Astrocyte (in vitro differentiated cells and primary cell): ENCODE measurements around the gene TRAPPC2. TPM values are rescaled to one million over a fixed set of nuclear protein-coding genes. Genes with fewer than 3 reads are reported as not detected.

ENCODE experiments used
- DNase-seq: peaks from one replicate; pipeline ENCODE4 v3.0.0-alpha.2; 2010; ENCODE audit warnings: low read depth
- FAIRE-seq: peaks from 2 replicates; lab custom pipeline; 2011; peaks lifted over from hg19 to GRCh38; lab: Jason Lieb, UNC
- H2AFZ ChIP-seq: 2 replicates; pipeline ENCODE4 v1.6.0; 2012; ENCODE audit warnings: low read depth, low read length, inconsistent platforms
- H3K27ac ChIP-seq: 2 replicates; pipeline ENCODE4 v1.5.1; 2011; ENCODE audit warnings: low read depth, low read length, inconsistent platforms
- H3K27me3 ChIP-seq: 2 replicates; pipeline ENCODE4 v1.6.0; 2011; ENCODE audit warnings: low read length, inconsistent platforms; ENCODE audit not compliant: insufficient read depth
- H3K36me3 ChIP-seq: 2 replicates; pipeline ENCODE4 v1.5.1; 2011; ENCODE audit warnings: low read length, inconsistent platforms; ENCODE audit not compliant: insufficient read depth
- H3K4me1 ChIP-seq: 2 replicates; pipeline ENCODE4 v1.5.1; 2011; ENCODE audit warnings: low read length, inconsistent platforms; ENCODE audit not compliant: insufficient read depth
- H3K4me2 ChIP-seq: 2 replicates; pipeline ENCODE4 v1.6.0; 2012; ENCODE audit warnings: low read length, inconsistent platforms
- H3K4me3 ChIP-seq: 2 replicates; pipeline ENCODE4 v1.5.1; 2011; ENCODE audit warnings: low read depth, mild to moderate bottlenecking, low read length, inconsistent platforms; ENCODE audit not compliant: insufficient read depth
- H3K79me2 ChIP-seq: 2 replicates; pipeline ENCODE4 v1.6.0; 2012; ENCODE audit warnings: mild to moderate bottlenecking, low read length, inconsistent platforms; ENCODE audit not compliant: insufficient read depth
- H3K9ac ChIP-seq: 2 replicates; pipeline ENCODE4 v1.6.0; 2012; ENCODE audit warnings: mild to moderate bottlenecking, low read length, inconsistent platforms
- H3K9me3 ChIP-seq: 2 replicates; pipeline ENCODE4 v1.5.1; 2012; ENCODE audit warnings: low read depth, mild to moderate bottlenecking, low read length, inconsistent platforms; ENCODE audit not compliant: insufficient read depth
- H4K20me1 ChIP-seq: 2 replicates; pipeline ENCODE4 v1.6.0; 2012; ENCODE audit warnings: low read length, inconsistent platforms; ENCODE audit not compliant: insufficient read depth
- H3K27ac Mint-ChIP-seq: one replicate; pipeline ENCODE4 v1.8.0; 2021; ENCODE audit warnings: mild to moderate bottlenecking, mixed read lengths; ENCODE audit not compliant: unreplicated experiment
- H3K27me3 Mint-ChIP-seq: one replicate; pipeline ENCODE4 v1.8.0; 2021; ENCODE audit warnings: low read depth, mixed read lengths; ENCODE audit not compliant: unreplicated experiment
- H3K36me3 Mint-ChIP-seq: one replicate; pipeline ENCODE4 v1.8.0; 2021; ENCODE audit warnings: low read depth, mixed read lengths; ENCODE audit not compliant: unreplicated experiment
- H3K4me1 Mint-ChIP-seq: one replicate; pipeline ENCODE4 v1.8.0; 2021; ENCODE audit warnings: low read depth, mixed read lengths; ENCODE audit not compliant: unreplicated experiment
- H3K4me3 Mint-ChIP-seq: one replicate; pipeline ENCODE4 v1.8.0; 2021; ENCODE audit warnings: mild to moderate bottlenecking, moderate library complexity, mixed read lengths; ENCODE audit not compliant: unreplicated experiment
- H3K9me3 Mint-ChIP-seq: one replicate; pipeline ENCODE4 v1.8.0; 2021; ENCODE audit warnings: mild to moderate bottlenecking, mixed read lengths; ENCODE audit not compliant: unreplicated experiment
- CTCF ChIP-seq: IDR thresholded peaks from 2 replicates; pipeline ENCODE4 v1.5.1; 2011; ENCODE audit warnings: low read depth, mild to moderate bottlenecking, inconsistent platforms, low read length, moderate library complexity; ENCODE audit not compliant: insufficient read depth
- EZH2 ChIP-seq: IDR thresholded peaks from 2 replicates; pipeline ENCODE4 v1.6.1; 2012; ENCODE audit warnings: mild to moderate bottlenecking, low read length, inconsistent platforms; ENCODE audit not compliant: insufficient read depth
- total RNA-seq: library from RNA; stranded (reverse); gene quantifications from 2 replicates; pipeline ENCODE4 v1.2.1, GENCODE V29; 2021

Gene TRAPPC2
- total RNA-seq, 1 donor from 2014 or later: 17.0 TPM

- peak; percentile 99 for FAIRE-seq
- Mint-ChIP-seq H3K4me1 (peaks cover 5% of the 10 kb centered on the region), H3K9me3 (no peaks in the 10 kb centered on the region), H3K27me3 (no peaks in the 10 kb centered on the region), H3K36me3 (no peaks in the 10 kb centered on the region), H3K27ac (no peak overlapping the region), H3K4me3 (no peak overlapping the region)
- Histone ChIP-seq H3K79me2 (no peaks in the 10 kb centered on the region), H3K9me3 (no peaks in the 10 kb centered on the region), H3K4me2 (no peak overlapping the region), H3K27ac (no peak overlapping the region), H4K20me1 (no peaks in the 10 kb centered on the region), H3K4me1 (no peaks in the 10 kb centered on the region), H3K27me3 (no peaks in the 10 kb centered on the region), H3K36me3 (peaks cover 6% of the 10 kb centered on the region), H3K9ac (no peak overlapping the region), H2AFZ (no peak overlapping the region), H3K4me3 (no peak overlapping the region)
- TF ChIP-seq CTCF (peak; percentile 47), EZH2 (no peak)
- DNase-seq: peak; percentile 42
Measured at GRCh38 chrX:13747836-13748235, 13.4 kb upstream of the TRAPPC2 start.

- no peaks in the 10 kb centered on the region for H3K9me3 ChIP-seq
- no peak overlapping the region for H3K27ac ChIP-seq
- H3K79me2 ChIP-seq: no peaks in the 10 kb centered on the region
- no peak overlapping the region for H2AFZ ChIP-seq
- H3K4me3 ChIP-seq: no peak overlapping the region
- FAIRE-seq: peak; percentile 93
- no peak overlapping the region for H3K4me2 ChIP-seq
- TF ChIP-seq EZH2 (no peak), CTCF (no peak)
- Mint-ChIP-seq H3K36me3 (no peaks in the 10 kb centered on the region), H3K27ac (peak overlapping the region; percentile 53), H3K9me3 (no peaks in the 10 kb centered on the region), H3K27me3 (no peaks in the 10 kb centered on the region), H3K4me3 (no peak overlapping the region), H3K4me1 (peaks cover 9% of the 10 kb centered on the region)
- H4K20me1 ChIP-seq: no peaks in the 10 kb centered on the region
- no peak for DNase-seq
- H3K4me1 ChIP-seq: no peaks in the 10 kb centered on the region
- no peak overlapping the region for H3K9ac ChIP-seq
- H3K27me3 ChIP-seq: no peaks in the 10 kb centered on the region
- H3K36me3 ChIP-seq: peaks cover 2% of the 10 kb centered on the region
Measured at GRCh38 chrX:13742397-13743176, 8.2 kb upstream of the TRAPPC2 start.

- H3K4me1 Mint-ChIP-seq: peaks cover 14% of the 10 kb centered on the region
- no peaks in the 10 kb centered on the region for H3K27me3 ChIP-seq
- peak; percentile 88 for FAIRE-seq
- H3K79me2 ChIP-seq: no peaks in the 10 kb centered on the region
- H3K27ac Mint-ChIP-seq: no peak overlapping the region
- no peak overlapping the region for H3K4me3 Mint-ChIP-seq
- no peak for DNase-seq
- peaks cover 4% of the 10 kb centered on the region for H3K36me3 ChIP-seq
- no peaks in the 10 kb centered on the region for H3K27me3 Mint-ChIP-seq
- H3K9me3 ChIP-seq: no peaks in the 10 kb centered on the region
- no peak overlapping the region for H3K4me2 ChIP-seq
- no peak overlapping the region for H3K4me3 ChIP-seq
- no peaks in the 10 kb centered on the region for H3K36me3 Mint-ChIP-seq
- H3K9me3 Mint-ChIP-seq: no peaks in the 10 kb centered on the region
- H3K27ac ChIP-seq: no peak overlapping the region
- no peak overlapping the region for H2AFZ ChIP-seq
- H4K20me1 ChIP-seq: no peaks in the 10 kb centered on the region
- no peak overlapping the region for H3K9ac ChIP-seq
- TF ChIP-seq CTCF: no peak
- TF ChIP-seq EZH2: no peak
- H3K4me1 ChIP-seq: no peaks in the 10 kb centered on the region
Measured at GRCh38 chrX:13741695-13742094, 7.3 kb upstream of the TRAPPC2 start.
